Measurements from ENCODE around the gene XRCC2.

DNA sequence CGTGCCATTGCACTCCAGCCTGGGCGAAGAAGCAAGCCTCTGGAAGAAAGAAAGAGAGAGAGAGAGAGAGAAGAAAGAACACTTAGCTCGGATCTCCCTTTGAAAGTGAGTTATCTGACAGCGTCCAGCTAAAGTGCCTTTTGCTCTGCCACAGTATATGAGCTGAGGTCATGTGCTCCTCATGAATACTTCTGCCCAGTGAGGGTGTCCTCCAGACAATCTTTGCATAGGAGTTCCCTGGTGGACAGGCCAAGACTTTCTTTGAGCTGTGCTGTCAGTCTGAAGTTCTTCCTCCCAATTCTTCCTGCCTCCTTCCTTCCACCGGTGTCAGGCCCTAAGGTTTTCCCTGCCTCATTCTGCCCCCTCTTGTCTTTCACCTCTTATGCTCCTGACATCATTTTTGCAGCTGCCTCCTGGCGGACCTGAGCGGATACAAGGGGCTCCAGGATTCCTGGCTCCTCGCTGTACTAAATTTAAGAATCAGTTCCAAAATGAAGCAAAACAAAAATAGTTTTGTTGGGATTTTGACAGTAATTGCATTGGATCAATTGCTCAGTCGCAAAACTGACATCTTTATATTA is 31.9 kb downstream of the XRCC2 start:
- TF ChIP-seq, protein P1, sequence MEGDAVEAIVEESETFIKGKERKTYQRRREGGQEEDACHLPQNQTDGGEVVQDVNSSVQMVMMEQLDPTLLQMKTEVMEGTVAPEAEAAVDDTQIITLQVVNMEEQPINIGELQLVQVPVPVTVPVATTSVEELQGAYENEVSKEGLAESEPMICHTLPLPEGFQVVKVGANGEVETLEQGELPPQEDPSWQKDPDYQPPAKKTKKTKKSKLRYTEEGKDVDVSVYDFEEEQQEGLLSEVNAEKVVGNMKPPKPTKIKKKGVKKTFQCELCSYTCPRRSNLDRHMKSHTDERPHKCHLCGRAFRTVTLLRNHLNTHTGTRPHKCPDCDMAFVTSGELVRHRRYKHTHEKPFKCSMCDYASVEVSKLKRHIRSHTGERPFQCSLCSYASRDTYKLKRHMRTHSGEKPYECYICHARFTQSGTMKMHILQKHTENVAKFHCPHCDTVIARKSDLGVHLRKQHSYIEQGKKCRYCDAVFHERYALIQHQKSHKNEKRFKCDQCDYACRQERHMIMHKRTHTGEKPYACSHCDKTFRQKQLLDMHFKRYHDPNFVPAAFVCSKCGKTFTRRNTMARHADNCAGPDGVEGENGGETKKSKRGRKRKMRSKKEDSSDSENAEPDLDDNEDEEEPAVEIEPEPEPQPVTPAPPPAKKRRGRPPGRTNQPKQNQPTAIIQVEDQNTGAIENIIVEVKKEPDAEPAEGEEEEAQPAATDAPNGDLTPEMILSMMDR (IDR thresholded peaks at IDR 0.05; ENCODE audit: low read depth, low read length) = no peak
- TF ChIP-seq POLR2A (IDR thresholded peaks at IDR 0.05; ENCODE audit: extremely low read depth, insufficient read length) (no peak), MYC (IDR thresholded peaks at IDR 0.05; ENCODE audit: low read depth, low read length) (no peak)

Data from NB4 (cell line).